Aorta (tissue), 5 donors: ENCODE results near the gene SFSWAP. TPM values are rescaled to one million over a fixed set of nuclear protein-coding genes. Genes with fewer than 3 reads are reported as not detected.

Experiments
- ATAC-seq: fragments of 200-7000 bp; cut with Tn5 transposase; one replicate; pipeline ENCODE4 v1.9.1; 2022; ENCODE audit warnings: moderate library complexity; ENCODE audit not compliant: low FRiP score
- DNase-seq, 2 donors: peaks; one replicate each; pipeline ENCODE4 v3.0.0-alpha.2; 2020
- H3K27ac ChIP-seq, 2 donors: one replicate each; pipeline ENCODE4 v1.5.1; 2013; ENCODE audit warnings: low read length in 2 of 2, mild to moderate bottlenecking in 2 of 2, moderate library complexity in 2 of 2, control low read depth in 1 of 2, inconsistent platforms in 1 of 2, low read depth in 1 of 2
- H3K27me3 ChIP-seq, 2 donors: one replicate each; pipeline ENCODE4 v1.6.1; 2013; ENCODE audit warnings: control low read depth in 1 of 2, low read length in 1 of 2, mild to moderate bottlenecking in 1 of 2, moderate library complexity in 1 of 2; ENCODE audit not compliant: insufficient read depth in 2 of 2, control insufficient read depth in 1 of 2
- H3K36me3 ChIP-seq, 2 donors: one replicate each; pipeline ENCODE4 v1.6.1; 2013; ENCODE audit warnings: control low read depth in 1 of 2, low read length in 1 of 2, mild to moderate bottlenecking in 1 of 2; ENCODE audit not compliant: insufficient read depth in 2 of 2, control insufficient read depth in 1 of 2
- H3K4me1 ChIP-seq, 2 donors: one replicate each; pipeline ENCODE4 v1.6.1; 2013; ENCODE audit warnings: low read length in 2 of 2, control low read depth in 1 of 2, mild to moderate bottlenecking in 1 of 2, moderate library complexity in 1 of 2; ENCODE audit not compliant: insufficient read depth in 2 of 2, control insufficient read depth in 1 of 2
- H3K4me3 ChIP-seq, 2 donors: one replicate each; pipeline ENCODE4 v1.5.1; 2013; ENCODE audit warnings: low read length in 2 of 2, control low read depth in 1 of 2, mild to moderate bottlenecking in 1 of 2
- H3K9me3 ChIP-seq: one replicate; pipeline ENCODE4 v1.6.1; 2013; ENCODE audit warnings: mild to moderate bottlenecking, low read length; ENCODE audit not compliant: control insufficient read depth
- WGBS, 2 donors: extraction: QIAGEN DNeasy Blood & Tissue Kit; methylation state at CpG; one replicate each; pipeline ENCODE4 v1.1.7; 2013; 5-methylcytosine and 5-hydroxymethylcytosine counted together
- intact Hi-C, 2 donors: fragments of 100-400 bp; cut with DNase I; formaldehyde crosslinking; loops; one replicate each; pipeline versions ENCODE4 v1.14.2 to v1.15.0; 2022
- polyA plus RNA-seq, 2 donors: library from polyadenylated mRNA; stranded (reverse); fragments of 200-250 nt; gene quantifications; one replicate each; pipeline ENCODE4 v1.2.3, GENCODE V29; 2013
- total RNA-seq, 2 donors: library from RNA; stranded (reverse); fragmentation: NEBNext Ultra II Directional; extraction: Animal tissue kit (Norgen Biotek cat#: 25700); gene quantifications; one replicate each; pipeline ENCODE4 v1.2.1, GENCODE V29; 2021
- donor health status: healthy with polysubstance abuse.
- donor health status: Bipolar disorder and iron deficiency.
- donor health status: DM: no; HTN: no; CAD: no.
- donor health status: DM: no; HTN: no; CAD: no.
- donor health status: DM: yes; HTN: yes; CAD: no.

SFSWAP gene
- total and polyA plus RNA-seq, 4 donors, result 13.4 to 72.3 (median 48.7) TPM

GRCh38 chr12:131796754-131797587, 86.1 kb downstream of the SFSWAP start:
- intact Hi-C loops, result no loop called here
- Histone ChIP-seq H3K9me3 (no peaks in the 10 kb centered on the region), H3K27ac (no peak overlapping the region), H3K4me3 (no peak overlapping the region), H3K36me3 (peaks cover 0 to 5% of the 10 kb centered on the region in 2 donors), H3K27me3 (no peaks in the 10 kb centered on the region), H3K4me1 (no peaks in the 10 kb centered on the region)
- DNase-seq (no peak), ATAC-seq (no peak)
- WGBS, 2 donors, result 88 to 89% methylated on average over 28 of the region's 28 CpGs

GRCh38 chr12:131797588-131797934, 86.7 kb downstream of the SFSWAP start:
- no peaks in the 10 kb centered on the region for H3K27me3 ChIP-seq
- 86 to 88% methylated on average over 10 of the region's 10 CpGs for WGBS, 2 donors
- no peak overlapping the region for H3K4me3 ChIP-seq
- H3K4me1 ChIP-seq, result no peaks in the 10 kb centered on the region
- ATAC-seq (no peak), DNase-seq (no peak)
- H3K27ac ChIP-seq, result no peak overlapping the region
- H3K36me3 ChIP-seq, result peaks cover 0 to 5% of the 10 kb centered on the region in 2 donors
- intact Hi-C loops, result no loop called here
- no peaks in the 10 kb centered on the region for H3K9me3 ChIP-seq

- no peaks in the 10 kb centered on the region for H3K9me3 ChIP-seq
- ATAC-seq (no peak), DNase-seq (no peak)
- WGBS, 2 donors, result 89 to 90% methylated on average over 21 of the region's 21 CpGs
- no peaks in the 10 kb centered on the region for H3K4me1 ChIP-seq
- intact Hi-C loops, result no loop called here
- no peak overlapping the region for H3K4me3 ChIP-seq
- H3K27me3 ChIP-seq, result no peaks in the 10 kb centered on the region
- peaks cover 0 to 5% of the 10 kb centered on the region in 2 donors for H3K36me3 ChIP-seq
- no peak overlapping the region for H3K27ac ChIP-seq
These were observed 88.3 kb downstream of the SFSWAP start for GRCh38 chr12:131799195-131799594.

- Histone ChIP-seq H3K4me3 (no peak overlapping the region), H3K9me3 (no peaks in the 10 kb centered on the region), H3K27ac (no peak overlapping the region), H3K27me3 (no peaks in the 10 kb centered on the region), H3K36me3 (peaks cover 0 to 5% of the 10 kb centered on the region in 2 donors), H3K4me1 (no peaks in the 10 kb centered on the region)
- no peak for DNase-seq
- 89 to 90% methylated on average over 29 of the region's 29 CpGs for WGBS, 2 donors
- intact Hi-C loops, result no loop called here
- no peak for ATAC-seq
These were observed 89.1 kb downstream of the SFSWAP start for GRCh38 chr12:131799828-131800593.

- intact Hi-C loops, result no loop called here
- H3K4me3 ChIP-seq, result no peak overlapping the region
- peaks cover 0 to 5% of the 10 kb centered on the region in 2 donors for H3K36me3 ChIP-seq
- ATAC-seq, result no peak
- DNase-seq, result no peak
- no peaks in the 10 kb centered on the region for H3K9me3 ChIP-seq
- H3K4me1 ChIP-seq, result no peaks in the 10 kb centered on the region
- H3K27me3 ChIP-seq, result no peaks in the 10 kb centered on the region
- H3K27ac ChIP-seq, result no peak overlapping the region
- WGBS, 2 donors, result 90 to 94% methylated on average over 20 of the region's 20 CpGs
These were observed 89.8 kb downstream of the SFSWAP start for GRCh38 chr12:131800594-131801135.

GRCh38 chr12:131801254-131801866, 90.5 kb downstream of the SFSWAP start:
- Histone ChIP-seq H3K9me3 (no peaks in the 10 kb centered on the region), H3K4me1 (no peaks in the 10 kb centered on the region), H3K27ac (no peak overlapping the region), H3K36me3 (peaks cover 0 to 5% of the 10 kb centered on the region in 2 donors), H3K4me3 (no peak overlapping the region), H3K27me3 (no peaks in the 10 kb centered on the region)
- 81 to 83% methylated on average over 32 to 35 of the region's 35 CpGs for whole genome bisulfite sequencing, 2 donors
- intact Hi-C loops, result no loop called here
- ATAC-seq (no peak), DNase-seq (no peak)

- ATAC-seq (no peak), DNase-seq (no peak)
- Histone ChIP-seq H3K27me3 (no peaks in the 10 kb centered on the region), H3K9me3 (no peaks in the 10 kb centered on the region), H3K4me1 (no peaks in the 10 kb centered on the region), H3K36me3 (peaks cover 0 to 3% of the 10 kb centered on the region in 2 donors), H3K4me3 (no peak overlapping the region), H3K27ac (no peak overlapping the region)
- intact Hi-C loops, result no loop called here
- WGBS, 2 donors, result 5 to 7% methylated on average over 11 of the region's 11 CpGs
These were observed 93.2 kb downstream of the SFSWAP start for GRCh38 chr12:131803961-131804521.

- no peaks in the 10 kb centered on the region for H3K9me3 ChIP-seq
- H3K4me1 ChIP-seq, result no peaks in the 10 kb centered on the region
- ATAC-seq (no peak), DNase-seq (no peak)
- H3K27ac ChIP-seq, result no peak overlapping the region
- H3K27me3 ChIP-seq, result no peaks in the 10 kb centered on the region
- H3K4me3 ChIP-seq, result no peak overlapping the region
- H3K36me3 ChIP-seq, result no peaks in the 10 kb centered on the region
- 68 to 78% methylated on average over 5 of the region's 5 CpGs for WGBS, 2 donors
- intact Hi-C loops, result no loop called here
These were observed 94.5 kb downstream of the SFSWAP start for GRCh38 chr12:131805421-131805820.
